Vagina (tissue), 2 donors: ENCODE results near the gene ZNF566.
A peak's percentile ranks its signal among the peaks of the same experiment; 100 is the strongest.

Source experiments
- POLR2AphosphoS5 ChIP-seq, 2 donors: sonication (generic); formaldehyde crosslinking; IDR thresholded peaks; one replicate each; pipeline ENCODE4 v1.9.0; 2017; ENCODE audit warnings: antibody characterized with exemption in 2 of 2, mild to moderate bottlenecking in 2 of 2, low read depth in 1 of 2; ENCODE audit not compliant: insufficient read depth in 1 of 2
- TF ChIP-seq, protein P1 (sequence below), 3 experiments: fragments of 450-650 bp in 2 of 3; fragments of 200-600 bp in 1 of 3; sonication (generic) in 1 of 3; IDR thresholded peaks; one replicate each; pipeline ENCODE4 v1.5.1; 2017 to 2019; ENCODE audit warnings: antibody characterized with exemption in 3 of 3, mild to moderate bottlenecking in 2 of 3, moderate library complexity in 2 of 3

GRCh38 chr19:36418287-36419001, 70.9 kb downstream of the ZNF566 start, which contains the start of gene ZFP82:
- TF ChIP-seq, protein P1, sequence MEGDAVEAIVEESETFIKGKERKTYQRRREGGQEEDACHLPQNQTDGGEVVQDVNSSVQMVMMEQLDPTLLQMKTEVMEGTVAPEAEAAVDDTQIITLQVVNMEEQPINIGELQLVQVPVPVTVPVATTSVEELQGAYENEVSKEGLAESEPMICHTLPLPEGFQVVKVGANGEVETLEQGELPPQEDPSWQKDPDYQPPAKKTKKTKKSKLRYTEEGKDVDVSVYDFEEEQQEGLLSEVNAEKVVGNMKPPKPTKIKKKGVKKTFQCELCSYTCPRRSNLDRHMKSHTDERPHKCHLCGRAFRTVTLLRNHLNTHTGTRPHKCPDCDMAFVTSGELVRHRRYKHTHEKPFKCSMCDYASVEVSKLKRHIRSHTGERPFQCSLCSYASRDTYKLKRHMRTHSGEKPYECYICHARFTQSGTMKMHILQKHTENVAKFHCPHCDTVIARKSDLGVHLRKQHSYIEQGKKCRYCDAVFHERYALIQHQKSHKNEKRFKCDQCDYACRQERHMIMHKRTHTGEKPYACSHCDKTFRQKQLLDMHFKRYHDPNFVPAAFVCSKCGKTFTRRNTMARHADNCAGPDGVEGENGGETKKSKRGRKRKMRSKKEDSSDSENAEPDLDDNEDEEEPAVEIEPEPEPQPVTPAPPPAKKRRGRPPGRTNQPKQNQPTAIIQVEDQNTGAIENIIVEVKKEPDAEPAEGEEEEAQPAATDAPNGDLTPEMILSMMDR (IDR thresholded peaks at IDR 0.05), result no peak
- peak; percentile 75 to 80 for TF ChIP-seq POLR2AphosphoS5 (IDR thresholded peaks at IDR 0.05; ENCODE audit: insufficient read depth in 1 of 2, low read depth in 1 of 2)
